ENCODE results near the gene PLCH1. TPM values are rescaled to one million over a fixed set of nuclear protein-coding genes. Genes with fewer than 3 reads are reported as not detected.

The PLCH1 gene
- total RNA-seq, 4 donors from 2014 or later = 0.68 to 1.2 (median 0.87) TPM

- WGBS = 53% methylated on average over 3 of the region's 3 CpGs
- Histone ChIP-seq H3K4me3 (no peak overlapping the region), H3K9me3 (no peaks in the 10 kb centered on the region), H3K27me3 (no peaks in the 10 kb centered on the region), H3K36me3 (no peaks in the 10 kb centered on the region), H3K4me1 (no peaks in the 10 kb centered on the region), H3K27ac (no peak overlapping the region)
- no peak for DNase-seq (ENCODE audit: low spot score in 2 of 2)
- TF ChIP-seq CTCF (IDR thresholded peaks at IDR 0.05) (no peak), POLR2AphosphoS5 (IDR thresholded peaks at IDR 0.05) (no peak), EP300 (IDR thresholded peaks at IDR 0.05) (no peak), POLR2A (IDR thresholded peaks at IDR 0.05) (no peak)
These were observed 375.1 kb downstream of the PLCH1 start for GRCh38 chr3:155369735-155370134.

- Histone ChIP-seq H3K27me3 (no peaks in the 10 kb centered on the region), H3K27ac (no peak overlapping the region)
- 92% methylated on average over 5 of the region's 5 CpGs for WGBS
These were observed 375.6 kb downstream of the PLCH1 start for GRCh38 chr3:155369244-155369643.

GRCh38 chr3:155368786-155369185 is 376.1 kb downstream of the PLCH1 start:
- Histone ChIP-seq H3K27ac (no peak overlapping the region), H3K4me1 (no peaks in the 10 kb centered on the region), H3K27me3 (no peaks in the 10 kb centered on the region), H3K4me3 (no peak overlapping the region), H3K9me3 (no peaks in the 10 kb centered on the region), H3K36me3 (no peaks in the 10 kb centered on the region)
- DNase-seq (ENCODE audit: low spot score in 2 of 2) = no peak
- TF ChIP-seq POLR2AphosphoS5 (IDR thresholded peaks at IDR 0.05) = no peak
- TF ChIP-seq EP300 (IDR thresholded peaks at IDR 0.05) = no peak
- TF ChIP-seq CTCF (IDR thresholded peaks at IDR 0.05) = no peak

More at GRCh38 chr3:155369244-155369643, 375.6 kb downstream of the PLCH1 start:
- Histone ChIP-seq H3K36me3 (no peaks in the 10 kb centered on the region), H3K9me3 (no peaks in the 10 kb centered on the region), H3K4me1 (no peaks in the 10 kb centered on the region), H3K4me3 (no peak overlapping the region)
- no peak for TF ChIP-seq CTCF (IDR thresholded peaks at IDR 0.05)
- no peak for TF ChIP-seq EP300 (IDR thresholded peaks at IDR 0.05)
- no peak for TF ChIP-seq POLR2AphosphoS5 (IDR thresholded peaks at IDR 0.05)
- no peak for TF ChIP-seq POLR2A (IDR thresholded peaks at IDR 0.05)
- no peak for DNase-seq (ENCODE audit: low spot score in 2 of 2)

- Histone ChIP-seq H3K27me3 (no peaks in the 10 kb centered on the region), H3K27ac (no peak overlapping the region), H3K4me1 (no peaks in the 10 kb centered on the region), H3K36me3 (no peaks in the 10 kb centered on the region), H3K9me3 (no peaks in the 10 kb centered on the region), H3K4me3 (no peak overlapping the region)
- DNase-seq (ENCODE audit: low spot score in 2 of 2) = no peak
- TF ChIP-seq EP300 (IDR thresholded peaks at IDR 0.05) = no peak
- no peak for TF ChIP-seq POLR2AphosphoS5 (IDR thresholded peaks at IDR 0.05)
- no peak for TF ChIP-seq CTCF (IDR thresholded peaks at IDR 0.05)
- no peak for TF ChIP-seq POLR2A (IDR thresholded peaks at IDR 0.05)
These were observed 377.4 kb downstream of the PLCH1 start for GRCh38 chr3:155367506-155367905.

GRCh38 chr3:155365178-155365783 is 379.6 kb downstream of the PLCH1 start:
- Histone ChIP-seq H3K4me3 (no peak overlapping the region), H3K27ac (no peak overlapping the region), H3K27me3 (no peaks in the 10 kb centered on the region), H3K36me3 (no peaks in the 10 kb centered on the region), H3K4me1 (no peaks in the 10 kb centered on the region), H3K9me3 (no peaks in the 10 kb centered on the region)
- TF ChIP-seq EP300 (IDR thresholded peaks at IDR 0.05) (no peak), POLR2A (IDR thresholded peaks at IDR 0.05) (no peak), CTCF (IDR thresholded peaks at IDR 0.05) (no peak), POLR2AphosphoS5 (IDR thresholded peaks at IDR 0.05) (no peak)
- 100% methylated on average over 1 of the region's 1 CpG for WGBS
- no peak for DNase-seq (ENCODE audit: low spot score in 2 of 2)
